OCI-LY1 (cell line): ENCODE data around the gene LMX1B.

ENCODE experiments used
- CTCF ChIP-seq: fragments of 200-600 bp; sonication (generic), shearing (Covaris generic); IDR thresholded peaks from 2 replicates; pipeline ENCODE4 v1.5.1; 2017; ENCODE audit warnings: mild to moderate bottlenecking, antibody characterized with exemption, low read length, moderate library complexity, mixed read lengths
- EZH2 ChIP-seq: fragments of 200-600 bp; sonication (generic), shearing (Covaris generic); IDR thresholded peaks from 2 replicates; pipeline ENCODE4 v1.8.0; 2017; ENCODE audit warnings: borderline replicate concordance, mixed run types, mild to moderate bottlenecking, antibody characterized with exemption, low read length, moderate library complexity, mixed read lengths

GRCh38 chr9:126624912-126625311, 11.2 kb downstream of the LMX1B start:
- no peak for TF ChIP-seq CTCF
- no peak for TF ChIP-seq EZH2
